Neutrophil (primary cell): ENCODE measurements around the gene MRPL16.
A peak's percentile ranks its signal among the peaks of the same experiment; 100 is the strongest.
"Not testable (repeated sequence)": the region's sequence is repeated elsewhere in the genome, so short reads cannot be mapped to it uniquely, and the experiment has no call there.

ENCODE experiments used
- H3K27ac ChIP-seq: fragments of 200-600 bp; sonication (generic); 2 replicates; pipeline ENCODE4 v1.5.1; 2016; ENCODE audit warnings: mild to moderate bottlenecking, moderate library complexity
- H3K27me3 ChIP-seq: fragments of 200-600 bp; sonication (generic); 2 replicates; pipeline ENCODE4 v1.6.0; 2016; ENCODE audit warnings: mild to moderate bottlenecking
- H3K36me3 ChIP-seq: fragments of 200-600 bp; sonication (generic); 2 replicates; pipeline ENCODE4 v1.5.1; 2017
- H3K4me1 ChIP-seq, 2 experiments: fragments of 200-600 bp in 1 of 2; sonication (generic) in 1 of 2; 1 replicate in 1 of 2; 2 replicates in 1 of 2; pipeline versions ENCODE4 v1.5.1 to v1.6.1; 2013 to 2016; ENCODE audit warnings: low read depth in 1 of 2, low read length in 1 of 2, mild to moderate bottlenecking in 1 of 2, moderate library complexity in 1 of 2; ENCODE audit not compliant: control insufficient read depth in 1 of 2, insufficient read depth in 1 of 2
- H3K4me3 ChIP-seq, 2 experiments: fragments of 200-600 bp in 1 of 2; sonication (generic) in 1 of 2; 1 replicate in 1 of 2; 2 replicates in 1 of 2; pipeline ENCODE4 v1.5.1; 2013 to 2016; ENCODE audit warnings: low read depth in 1 of 2, low read length in 1 of 2, mild to moderate bottlenecking in 1 of 2, moderate library complexity in 1 of 2
- H3K9me3 ChIP-seq: fragments of 200-600 bp; sonication (generic); 2 replicates; pipeline ENCODE4 v1.5.1; 2016
- TF ChIP-seq, protein P1 (sequence below): fragments of 200-600 bp; sonication (generic); IDR thresholded peaks from 2 replicates; pipeline ENCODE4 v1.5.1; 2016; ENCODE audit warnings: antibody characterized with exemption

Gene MRPL16

GRCh38 chr11:59810189-59810910 lies at the start of gene MRPL16:
Gene MRPL16, minus strand, starts transcription at chr11:59810778. Its CDS starts 120 bp downstream, at chr11:59810658.
- Histone ChIP-seq H3K27ac (peak within 1 kb of the TSS; percentile 87), H3K36me3 (peaks cover 34% of the 10 kb centered on the region), H3K4me3 (peak within 1 kb of the TSS; percentile 78 to 79), H3K27me3 (no peaks in the 10 kb centered on the region), H3K9me3 (no peaks in the 10 kb centered on the region), H3K4me1 (peaks cover 34 to 35% of the 10 kb centered on the region in 2 experiments)
- TF ChIP-seq, protein P1, sequence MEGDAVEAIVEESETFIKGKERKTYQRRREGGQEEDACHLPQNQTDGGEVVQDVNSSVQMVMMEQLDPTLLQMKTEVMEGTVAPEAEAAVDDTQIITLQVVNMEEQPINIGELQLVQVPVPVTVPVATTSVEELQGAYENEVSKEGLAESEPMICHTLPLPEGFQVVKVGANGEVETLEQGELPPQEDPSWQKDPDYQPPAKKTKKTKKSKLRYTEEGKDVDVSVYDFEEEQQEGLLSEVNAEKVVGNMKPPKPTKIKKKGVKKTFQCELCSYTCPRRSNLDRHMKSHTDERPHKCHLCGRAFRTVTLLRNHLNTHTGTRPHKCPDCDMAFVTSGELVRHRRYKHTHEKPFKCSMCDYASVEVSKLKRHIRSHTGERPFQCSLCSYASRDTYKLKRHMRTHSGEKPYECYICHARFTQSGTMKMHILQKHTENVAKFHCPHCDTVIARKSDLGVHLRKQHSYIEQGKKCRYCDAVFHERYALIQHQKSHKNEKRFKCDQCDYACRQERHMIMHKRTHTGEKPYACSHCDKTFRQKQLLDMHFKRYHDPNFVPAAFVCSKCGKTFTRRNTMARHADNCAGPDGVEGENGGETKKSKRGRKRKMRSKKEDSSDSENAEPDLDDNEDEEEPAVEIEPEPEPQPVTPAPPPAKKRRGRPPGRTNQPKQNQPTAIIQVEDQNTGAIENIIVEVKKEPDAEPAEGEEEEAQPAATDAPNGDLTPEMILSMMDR, result peak; percentile 63

DNA sequence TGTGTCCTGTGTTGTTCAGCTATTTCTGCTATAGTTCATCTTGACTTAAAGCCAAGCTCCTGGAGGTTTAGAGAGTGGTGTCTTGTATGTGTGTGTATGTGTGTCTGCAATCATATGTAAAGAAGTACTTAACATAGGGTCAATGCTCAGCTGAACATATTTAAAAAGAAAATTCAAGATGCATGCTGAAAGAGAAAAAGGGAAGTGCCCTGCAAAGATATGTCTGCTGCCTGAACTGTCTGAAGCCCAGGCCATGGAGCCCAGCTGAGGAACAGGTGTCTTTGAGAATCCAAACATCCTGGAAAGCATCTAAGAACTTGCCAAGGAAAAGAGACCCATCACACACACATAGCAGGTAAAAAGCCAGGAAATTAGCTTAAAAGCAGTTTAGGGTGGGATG lies 49.1 kb upstream of the MRPL16 start:
- no peaks in the 10 kb centered on the region for H3K9me3 ChIP-seq
- H3K4me3 ChIP-seq, result no peak overlapping the region
- H3K4me1 ChIP-seq, result peaks cover 48 to 51% of the 10 kb centered on the region in 2 experiments
- peaks cover 16% of the 10 kb centered on the region for H3K36me3 ChIP-seq
- H3K27ac ChIP-seq, result peak overlapping the region; percentile 54
- TF ChIP-seq, protein P1, result no peak
- no peaks in the 10 kb centered on the region for H3K27me3 ChIP-seq

GRCh38 chr11:59857439-59858434 lies 47.2 kb upstream of the MRPL16 start:
- peaks cover 31 to 39% of the 10 kb centered on the region in 2 experiments for H3K4me1 ChIP-seq
- H3K4me3 ChIP-seq, result no peak overlapping the region
- peaks cover 29% of the 10 kb centered on the region for H3K36me3 ChIP-seq
- peak overlapping the region; percentile 29 for H3K27ac ChIP-seq
- no peaks in the 10 kb centered on the region for H3K9me3 ChIP-seq
- H3K27me3 ChIP-seq, result no peaks in the 10 kb centered on the region
- TF ChIP-seq, protein P1, result no peak

DNA sequence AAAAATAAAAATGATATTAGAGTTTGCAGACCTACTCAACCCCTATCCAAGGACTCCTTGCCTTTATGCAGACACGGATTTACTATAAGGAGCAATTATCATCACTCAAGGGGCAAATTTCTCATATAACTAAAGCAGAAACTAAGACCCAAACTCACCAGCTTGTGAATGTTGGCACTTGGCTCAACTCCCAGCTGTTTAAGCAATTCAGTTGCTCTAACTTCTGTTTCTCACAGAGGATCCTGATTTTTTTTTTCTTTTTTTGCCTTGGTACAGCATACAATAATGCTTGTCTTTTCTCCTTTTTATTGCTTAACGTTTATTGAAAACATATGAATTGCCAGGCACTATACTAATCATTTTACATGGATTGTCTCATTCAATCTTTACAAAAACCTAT lies 44.3 kb upstream of the MRPL16 start:
- Histone ChIP-seq H3K27me3 (no peaks in the 10 kb centered on the region), H3K4me3 (no peak overlapping the region), H3K36me3 (peaks cover 38% of the 10 kb centered on the region), H3K9me3 (no peaks in the 10 kb centered on the region), H3K4me1 (peaks cover 39 to 42% of the 10 kb centered on the region in 2 experiments), H3K27ac (peak overlapping the region; percentile 44)
- TF ChIP-seq, protein P1, result no peak

DNA sequence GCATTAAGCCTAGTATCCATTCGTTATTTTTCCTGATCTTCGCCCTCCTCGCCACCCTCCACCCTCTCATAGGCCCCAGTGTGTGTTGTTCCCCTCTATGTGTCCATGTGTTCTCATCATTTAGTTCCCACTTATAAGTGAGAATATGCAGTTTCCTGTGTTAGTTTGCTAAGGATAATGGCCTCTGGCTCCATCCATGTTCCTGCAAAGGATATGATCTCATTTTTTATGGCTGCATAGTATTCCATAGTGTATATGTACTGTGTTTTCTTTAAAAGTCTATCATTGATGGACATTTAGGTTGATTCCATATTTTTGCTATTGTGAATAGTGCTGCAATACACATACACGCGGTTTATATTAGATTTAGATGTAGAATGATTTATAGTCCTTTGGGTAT lies 40.8 kb upstream of the MRPL16 start:
- H3K27me3 ChIP-seq, H3K4me3 ChIP-seq, H3K9me3 ChIP-seq: not testable (repeated sequence)
- H3K27ac ChIP-seq, result peak overlapping the region; percentile 69
- peaks cover 33% of the 10 kb centered on the region for H3K36me3 ChIP-seq
- H3K4me1 ChIP-seq, result peaks cover 59 to 60% of the 10 kb centered on the region in 2 experiments

DNA sequence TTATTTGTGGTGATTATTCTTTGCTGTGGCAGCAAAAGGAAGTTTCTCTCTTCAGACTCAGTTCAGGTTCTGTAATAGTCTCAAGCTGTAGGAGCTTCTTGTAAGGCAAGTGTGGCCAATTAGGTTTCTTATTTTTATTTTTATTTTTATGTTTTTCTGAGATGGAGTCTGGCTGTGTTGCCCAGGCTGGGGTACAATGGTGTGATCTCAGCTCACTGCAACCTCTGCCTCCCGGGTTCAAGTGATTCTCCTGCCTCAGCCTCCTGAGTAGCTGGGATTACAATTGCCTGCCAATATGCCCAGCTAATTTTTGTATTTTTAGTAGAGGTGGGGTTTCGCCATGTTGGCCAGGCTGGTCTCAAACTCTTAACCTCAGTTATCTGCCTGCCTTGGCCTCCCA lies 39.0 kb upstream of the MRPL16 start:
- not testable (repeated sequence) for H3K27me3 ChIP-seq, H3K4me3 ChIP-seq, H3K9me3 ChIP-seq
- peaks cover 48% of the 10 kb centered on the region in 2 experiments for H3K4me1 ChIP-seq
- H3K27ac ChIP-seq, result peak overlapping the region; percentile 69
- peaks cover 21% of the 10 kb centered on the region for H3K36me3 ChIP-seq
